SH-SY5Y (cell line): Measurements from ENCODE around the gene C1orf105.

Experiments used
- GATA2 ChIP-seq: IDR thresholded peaks from 2 replicates; pipeline ENCODE4 v1.6.1; 2011; ENCODE audit warnings: mild to moderate bottlenecking, low read depth, low read length
- GATA3 ChIP-seq: IDR thresholded peaks from 2 replicates; pipeline ENCODE4 v1.6.1; 2011; ENCODE audit warnings: low read depth, mild to moderate bottlenecking, low read length, moderate library complexity

- TF ChIP-seq GATA2 (no peak), GATA3 (no peak)
Measured at GRCh38 chr1:172494166-172494565, 73.7 kb downstream of the C1orf105 start.
